CD4-positive, CD25-positive, alpha-beta regulatory T cell (primary cell): ENCODE measurements around the gene SLC35E2B. TPM values are rescaled to one million over a fixed set of nuclear protein-coding genes. Genes with fewer than 3 reads are reported as not detected.
"Not testable (repeated sequence)": the region's sequence is repeated elsewhere in the genome, so short reads cannot be mapped to it uniquely, and the experiment has no call there.

ENCODE experiments used
- ATAC-seq, 2 donors: fragments of 150-1000 bp; cut with Tn5 transposase; one replicate each; pipeline ENCODE4 v1.10.0; 2021; ENCODE audit warnings: low read depth in 2 of 2, moderate number of reproducible peaks in 2 of 2, moderate library complexity in 1 of 2
- DNase-seq, 3 donors: peaks; one replicate each; pipeline versions ENCODE4 v3.0.0 to v3.0.0-alpha.2; 2012 to 2022; ENCODE audit warnings: mixed read lengths in 1 of 3
- H3K27ac ChIP-seq: one replicate; pipeline ENCODE4 v1.7.0; 2013; ENCODE audit warnings: mild to moderate bottlenecking, low read length; ENCODE audit not compliant: insufficient read depth, poor library complexity, severe bottlenecking
- H3K27me3 ChIP-seq: one replicate; pipeline ENCODE4 v1.7.0; 2013; ENCODE audit warnings: low read length; ENCODE audit not compliant: control insufficient read depth, insufficient read depth
- H3K36me3 ChIP-seq: one replicate; pipeline ENCODE4 v1.7.0; 2013; ENCODE audit warnings: mild to moderate bottlenecking, low read length, moderate library complexity; ENCODE audit not compliant: control insufficient read depth, insufficient read depth
- H3K4me1 ChIP-seq: 2 replicates; pipeline ENCODE4 v1.7.0; 2013; ENCODE audit warnings: mild to moderate bottlenecking, low read length; ENCODE audit not compliant: insufficient read depth, control insufficient read depth, poor library complexity, severe bottlenecking
- H3K4me3 ChIP-seq: one replicate; pipeline ENCODE4 v1.7.0; 2013; ENCODE audit warnings: low read depth, mild to moderate bottlenecking, low read length, moderate library complexity
- H3K9me3 ChIP-seq, 2 experiments: 1 replicate in 1 of 2; 2 replicates in 1 of 2; pipeline ENCODE4 v1.7.0; 2013; ENCODE audit warnings: low read length in 2 of 2, mild to moderate bottlenecking in 1 of 2, moderate library complexity in 1 of 2; ENCODE audit not compliant: control insufficient read depth in 2 of 2
- H3K27ac Mint-ChIP-seq, 3 donors: one replicate each; pipeline ENCODE4 v1.8.0; 2020 to 2022; ENCODE audit warnings: mild to moderate bottlenecking in 3 of 3, mixed read lengths in 3 of 3, moderate library complexity in 2 of 3
- H3K27me3 Mint-ChIP-seq: one replicate; pipeline ENCODE4 v1.8.0; 2022; ENCODE audit warnings: mild to moderate bottlenecking, mixed read lengths
- H3K36me3 Mint-ChIP-seq: one replicate; pipeline ENCODE4 v1.8.0; 2020; ENCODE audit warnings: mixed read lengths
- H3K4me1 Mint-ChIP-seq, 4 donors: one replicate each; pipeline ENCODE4 v1.8.0; 2020 to 2022; ENCODE audit warnings: mixed read lengths in 4 of 4, mild to moderate bottlenecking in 1 of 4
- H3K4me3 Mint-ChIP-seq, 4 donors: one replicate each; pipeline ENCODE4 v1.8.0; 2020 to 2022; ENCODE audit warnings: mild to moderate bottlenecking in 4 of 4, mixed read lengths in 4 of 4, moderate library complexity in 3 of 4
- H3K9me3 Mint-ChIP-seq, 7 donors: one replicate each; pipeline ENCODE4 v1.8.0; 2020 to 2022; ENCODE audit warnings: mixed read lengths in 7 of 7, mild to moderate bottlenecking in 3 of 7, moderate library complexity in 2 of 7
- polyA plus RNA-seq, 4 donors: library from polyadenylated mRNA; unstranded; fragments of 300-500 nt; fragmentation: Illumina TruSeq; gene quantifications; one replicate each; pipeline ENCODE4 v1.2.3, GENCODE V29; 2021
- total RNA-seq: library from RNA; stranded (reverse); gene quantifications from one replicate; pipeline ENCODE4 v1.2.3, GENCODE V29; 2022

SLC35E2B gene
- total and polyA plus RNA-seq, 5 donors from 2014 or later, result 25.8 to 77.6 (median 31.7) TPM

DNA sequence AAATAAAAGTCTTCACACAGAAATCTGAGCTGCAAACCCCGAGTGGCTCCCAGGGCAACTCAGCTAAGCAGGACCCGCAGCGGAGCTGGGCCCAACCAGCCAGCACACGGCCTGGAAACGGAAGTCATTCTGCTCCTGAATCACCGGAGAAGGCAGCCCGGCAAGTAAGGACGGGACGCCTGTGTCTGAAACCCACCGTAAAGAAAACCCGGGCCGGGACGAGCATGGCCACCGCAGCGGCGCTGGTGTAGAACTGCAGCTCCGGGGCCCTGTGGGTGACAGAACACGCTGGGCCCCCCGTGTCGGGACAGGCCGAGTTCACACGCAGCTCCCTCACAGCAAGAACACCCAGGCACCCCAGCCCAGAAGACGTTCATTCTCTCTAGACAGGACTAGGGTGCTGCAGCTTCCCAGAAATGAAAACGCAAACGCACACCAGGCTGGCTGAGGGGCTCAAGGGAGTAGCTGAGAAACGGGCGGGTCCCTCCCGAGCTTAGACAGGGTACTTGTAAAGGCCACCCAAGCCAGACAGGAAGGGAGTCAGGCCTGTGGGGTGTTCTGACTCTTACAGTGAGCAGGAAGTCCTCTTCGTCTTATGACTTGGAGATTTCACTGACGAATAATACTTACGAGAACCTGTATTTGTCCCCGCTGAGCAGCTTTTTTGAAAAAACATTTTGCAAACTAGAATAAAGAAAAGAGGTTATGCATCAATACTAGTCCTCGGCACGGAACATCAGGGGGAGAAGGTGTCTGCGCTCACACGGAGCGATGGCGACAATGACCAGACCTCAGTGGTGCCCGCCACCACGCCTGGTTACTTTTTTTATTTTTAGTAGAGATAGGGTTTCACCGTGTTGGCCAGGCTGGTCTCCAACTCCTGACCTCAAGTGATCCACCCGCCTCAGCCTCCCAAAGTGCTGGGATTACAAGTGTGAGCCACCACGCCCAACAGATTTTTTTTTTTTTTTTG, 22.8 kb downstream of the SLC35E2B start:
- ATAC-seq (no peak), DNase-seq (peak in 1 of 3 donors; percentile 21)
- H3K9me3 Mint-ChIP-seq, result no peaks in the 10 kb centered on the region
- Histone ChIP-seq H3K36me3 (peaks cover 36% of the 10 kb centered on the region), H3K27me3 (no peaks in the 10 kb centered on the region), H3K9me3 (no peaks in the 10 kb centered on the region), H3K4me3 (no peak overlapping the region), H3K4me1 (no peaks in the 10 kb centered on the region), H3K27ac (no peak overlapping the region)
- no peaks in the 10 kb centered on the region for H3K27me3 Mint-ChIP-seq
- H3K36me3 Mint-ChIP-seq, result peaks cover 7% of the 10 kb centered on the region
- no peak overlapping the region for H3K4me3 Mint-ChIP-seq
- H3K4me1 Mint-ChIP-seq, result peaks cover 0 to 6% (median under 1%) of the 10 kb centered on the region in 4 donors
- H3K27ac Mint-ChIP-seq, result peak overlapping the region in 1 of 3 donors; percentile 43

GRCh38 chr1:1666526-1666925, 26.1 kb downstream of the SLC35E2B start:
- no peaks in the 10 kb centered on the region for H3K9me3 Mint-ChIP-seq
- Histone ChIP-seq H3K4me3 (no peak overlapping the region), H3K27me3 (no peaks in the 10 kb centered on the region), H3K9me3 (no peaks in the 10 kb centered on the region), H3K36me3 (peaks cover 31% of the 10 kb centered on the region), H3K4me1 (no peaks in the 10 kb centered on the region), H3K27ac (no peak overlapping the region)
- DNase-seq, result no peak
- H3K27me3 Mint-ChIP-seq, result no peaks in the 10 kb centered on the region
- peak overlapping the region in 1 of 4 donors; percentile 27 for H3K4me3 Mint-ChIP-seq
- peak overlapping the region in 2 of 3 donors; percentile 25 to 80 for H3K27ac Mint-ChIP-seq
- H3K4me1 Mint-ChIP-seq, result peaks cover 0 to 5% (median 2%) of the 10 kb centered on the region in 4 donors
- ATAC-seq, result no peak
- H3K36me3 Mint-ChIP-seq, result peaks cover 4% of the 10 kb centered on the region

DNA sequence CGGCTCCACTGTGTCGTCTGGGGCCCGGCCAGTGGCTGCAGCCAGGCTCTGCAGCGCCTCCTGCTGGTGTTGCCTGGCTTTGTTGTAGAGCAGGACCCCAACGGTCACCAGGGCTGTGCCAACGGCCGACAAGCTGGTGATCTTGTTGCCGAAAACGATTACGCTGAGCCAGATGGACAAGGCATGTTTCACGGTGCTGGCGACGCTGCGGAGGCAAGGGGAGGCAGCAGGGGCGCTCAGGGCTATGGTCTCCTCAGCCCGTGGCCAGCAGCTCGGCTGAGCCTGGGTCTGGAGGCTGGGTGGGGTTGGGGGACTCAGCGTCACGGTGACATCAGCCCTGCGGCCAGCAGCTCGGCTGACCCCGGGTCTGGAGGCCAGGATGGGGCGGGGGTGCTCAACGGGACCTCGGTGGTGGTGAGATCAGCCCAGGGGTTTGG, 26.8 kb downstream of the SLC35E2B start:
- Mint-ChIP-seq H3K27me3 (no peaks in the 10 kb centered on the region), H3K27ac (peak overlapping the region in 1 of 3 donors; percentile 25), H3K36me3 (peaks cover 4% of the 10 kb centered on the region), H3K4me1 (peaks cover 0 to 7% (median 2%) of the 10 kb centered on the region in 4 donors), H3K4me3 (no peak overlapping the region), H3K9me3 (no peaks in the 10 kb centered on the region)
- no peak overlapping the region for H3K4me3 ChIP-seq
- no peak overlapping the region for H3K27ac ChIP-seq
- H3K27me3 ChIP-seq, result no peaks in the 10 kb centered on the region
- H3K4me1 ChIP-seq, result no peaks in the 10 kb centered on the region
- DNase-seq, result peak in 1 of 3 donors; percentile 19
- no peak for ATAC-seq
- H3K9me3 ChIP-seq, result no peaks in the 10 kb centered on the region
- peaks cover 27% of the 10 kb centered on the region for H3K36me3 ChIP-seq

DNA sequence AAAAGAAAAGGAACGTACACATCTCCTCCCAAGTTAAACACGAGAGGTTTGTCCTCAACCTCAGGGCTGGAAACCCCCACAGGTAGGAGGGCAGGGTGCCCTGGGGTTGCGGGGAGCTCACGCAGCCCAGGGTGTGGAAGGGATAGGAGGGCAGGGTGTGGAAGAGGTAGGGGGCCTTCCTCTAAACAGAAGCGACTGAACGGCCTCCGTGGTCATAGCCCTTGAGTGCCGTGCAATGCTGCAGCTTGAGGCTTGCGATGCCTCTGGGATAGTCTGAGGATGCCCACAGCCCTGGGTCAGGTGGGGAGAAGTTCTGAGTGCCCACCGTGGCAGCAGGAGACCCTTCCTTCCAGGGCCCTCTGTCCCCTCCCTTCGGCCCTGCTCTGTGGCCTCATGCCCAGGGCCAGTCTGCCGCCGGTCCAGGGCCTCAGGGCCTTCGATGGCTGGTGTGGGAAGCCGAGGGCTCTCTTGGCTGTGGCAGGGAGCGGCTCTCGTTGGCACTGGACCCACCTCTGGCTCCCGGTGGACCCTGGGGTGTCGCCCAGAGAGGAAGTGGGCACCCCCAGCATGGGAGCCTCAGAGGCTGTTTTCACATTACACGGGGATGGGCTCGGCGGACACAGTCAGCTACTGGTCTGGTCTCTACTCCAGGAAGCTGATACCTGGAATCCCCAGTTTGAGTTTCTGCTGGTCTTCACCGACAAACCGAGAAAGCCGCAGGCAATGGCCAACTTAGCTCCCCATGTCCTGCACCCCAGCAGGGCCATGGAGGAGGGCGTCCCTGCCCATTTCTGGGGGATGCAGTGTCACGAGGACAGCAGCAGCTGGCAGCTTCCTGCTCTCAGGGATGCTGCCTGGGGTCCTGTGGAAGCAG, 27.4 kb downstream of the SLC35E2B start:
- Histone ChIP-seq H3K36me3 (peaks cover 27% of the 10 kb centered on the region), H3K27me3 (no peaks in the 10 kb centered on the region), H3K27ac (no peak overlapping the region), H3K9me3 (no peaks in the 10 kb centered on the region), H3K4me3 (no peak overlapping the region), H3K4me1 (no peaks in the 10 kb centered on the region)
- Mint-ChIP-seq H3K9me3 (no peaks in the 10 kb centered on the region), H3K36me3 (peaks cover 4% of the 10 kb centered on the region), H3K27me3 (no peaks in the 10 kb centered on the region), H3K27ac (peak overlapping the region in 1 of 3 donors; percentile 38), H3K4me3 (no peak overlapping the region), H3K4me1 (peaks cover 0 to 7% (median 2%) of the 10 kb centered on the region in 4 donors)
- ATAC-seq (no peak), DNase-seq (no peak)

- not testable (repeated sequence) for H3K27ac Mint-ChIP-seq, H3K36me3 Mint-ChIP-seq, DNase-seq, ATAC-seq, H3K9me3 Mint-ChIP-seq, H3K4me1 Mint-ChIP-seq, H3K4me1 ChIP-seq, H3K27me3 Mint-ChIP-seq, H3K27me3 ChIP-seq, H3K4me3 Mint-ChIP-seq, H3K27ac ChIP-seq, H3K9me3 ChIP-seq, H3K4me3 ChIP-seq
- H3K36me3 ChIP-seq, result peaks cover 21% of the 10 kb centered on the region
Measured at GRCh38 chr1:1664318-1664717, 28.3 kb downstream of the SLC35E2B start.

DNA sequence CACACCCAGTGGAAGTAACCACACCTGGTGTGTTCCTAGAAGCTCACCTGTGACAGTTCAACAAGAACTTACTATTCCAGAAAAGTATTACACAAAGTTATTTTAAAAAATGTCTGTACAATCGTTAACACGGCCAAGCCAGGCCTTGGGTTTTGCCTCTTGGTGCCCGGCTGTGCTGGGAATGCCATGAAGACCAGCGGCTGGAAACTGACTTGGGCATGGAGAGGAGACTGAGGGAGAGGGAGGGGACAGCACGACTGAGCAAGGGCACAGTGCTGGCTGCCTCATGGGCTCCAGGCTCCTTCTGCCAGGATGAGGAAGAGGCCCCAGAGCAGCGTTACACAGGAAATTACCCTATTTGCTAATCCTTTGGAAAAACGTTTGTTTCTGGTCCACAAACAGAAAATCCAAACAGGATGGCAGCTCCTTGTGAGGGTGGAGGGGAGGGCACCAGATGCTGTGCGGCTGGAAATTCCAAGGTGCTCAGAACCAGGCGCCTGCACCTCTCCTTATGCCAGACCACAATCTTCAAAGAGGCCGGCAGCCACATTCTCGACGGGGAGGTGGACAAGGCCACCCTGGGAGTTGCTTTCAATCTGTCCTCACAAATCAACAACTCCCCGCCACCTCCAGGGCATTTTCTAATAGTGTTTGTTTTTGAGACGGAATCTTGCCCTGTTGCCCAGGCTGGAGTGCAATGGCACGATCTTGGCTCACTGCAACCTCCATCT, 29.6 kb downstream of the SLC35E2B start:
- H3K9me3 Mint-ChIP-seq, H3K9me3 ChIP-seq, ATAC-seq, H3K27ac ChIP-seq, H3K4me1 ChIP-seq, H3K4me3 ChIP-seq, H3K4me3 Mint-ChIP-seq, H3K27me3 ChIP-seq, H3K27me3 Mint-ChIP-seq, H3K36me3 Mint-ChIP-seq: not testable (repeated sequence)
- H3K36me3 ChIP-seq, result peaks cover 18% of the 10 kb centered on the region
- H3K4me1 Mint-ChIP-seq, result peaks cover 3 to 14% (median 8%) of the 10 kb centered on the region in 4 donors
- H3K27ac Mint-ChIP-seq, result peak overlapping the region in 1 of 3 donors; percentile 44
- DNase-seq, result peak in 1 of 3 donors; percentile 36

DNA sequence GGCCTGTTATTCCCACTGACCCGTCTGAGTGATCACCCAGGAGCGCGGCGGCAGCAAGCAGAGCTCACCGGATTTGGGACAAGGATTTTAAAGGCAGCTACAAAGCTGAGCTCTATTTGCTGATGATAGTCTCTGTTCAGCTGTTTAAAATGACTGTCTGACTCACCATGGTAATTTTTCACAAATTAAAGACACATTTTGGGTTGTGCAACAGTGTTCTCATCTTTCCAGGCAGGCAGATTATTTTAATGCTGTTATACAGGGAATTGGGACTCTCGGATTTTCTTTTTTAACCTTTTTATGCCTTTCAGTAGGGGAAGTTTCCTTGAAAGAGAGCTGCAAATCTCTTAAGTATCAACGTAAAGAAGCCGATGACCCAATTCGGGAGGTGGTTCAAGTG, 30.2 kb downstream of the SLC35E2B start:
- H3K9me3 ChIP-seq, DNase-seq, H3K4me3 ChIP-seq, H3K27me3 ChIP-seq, H3K36me3 Mint-ChIP-seq, H3K9me3 Mint-ChIP-seq, ATAC-seq, H3K4me1 ChIP-seq, H3K4me3 Mint-ChIP-seq, H3K27ac ChIP-seq, H3K27me3 Mint-ChIP-seq: not testable (repeated sequence)
- Mint-ChIP-seq H3K4me1 (peaks cover under 1 to 13% (median 8%) of the 10 kb centered on the region in 4 donors), H3K27ac (peak overlapping the region in 1 of 3 donors; percentile 44)
- H3K36me3 ChIP-seq, result peaks cover 15% of the 10 kb centered on the region
